ENCODE results near the gene BATF. TPM values are rescaled to one million over a fixed set of nuclear protein-coding genes. Genes with fewer than 3 reads are reported as not detected.

Gene BATF
- total RNA-seq, 1 donor from 2014 or later = 0.93 TPM

DNA sequence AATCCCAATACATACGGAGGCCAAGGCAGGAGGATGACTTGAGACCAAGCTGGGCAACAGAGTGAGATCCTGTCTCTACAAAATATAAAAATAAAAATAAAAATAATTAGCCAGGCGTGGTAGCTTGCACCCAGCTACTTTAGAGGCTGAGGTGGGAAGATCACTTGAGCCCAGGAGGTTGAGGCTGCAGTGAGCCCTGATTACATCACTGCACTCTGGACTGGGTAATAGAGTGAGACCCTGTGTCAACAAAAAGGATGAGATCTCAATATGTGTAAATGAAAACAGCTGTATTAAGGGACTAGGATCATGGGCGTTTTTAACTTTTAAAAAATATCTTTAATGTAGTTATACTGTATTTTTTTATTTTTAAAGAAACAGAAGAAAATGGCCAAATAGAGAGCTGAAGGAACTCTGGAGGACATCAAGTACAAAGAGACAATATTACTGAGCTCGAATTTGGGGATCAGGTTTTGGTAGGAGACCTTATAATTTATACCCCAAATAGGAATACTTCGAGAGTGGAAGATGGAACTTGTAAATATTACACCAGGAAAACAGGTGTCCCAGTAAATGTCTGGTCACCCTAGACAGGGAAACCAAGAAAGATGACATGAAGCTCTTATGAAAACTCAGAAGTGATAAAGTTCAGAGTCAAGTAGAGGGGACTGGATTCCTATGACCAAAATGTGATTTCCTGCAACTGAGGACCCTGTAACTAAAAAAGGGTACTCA lies 13.1 kb downstream of the BATF start:
- Histone ChIP-seq H3K4me3 (no peak overlapping the region), H3K4me1 (peaks cover 5% of the 10 kb centered on the region), H3K27ac (replicated peaks) (peak overlapping the region; percentile 66), H3K9me3 (replicated peaks) (no peaks in the 10 kb centered on the region), H3K36me3 (no peaks in the 10 kb centered on the region), H3K27me3 (ENCODE audit: low read depth) (no peaks in the 10 kb centered on the region)
- no peak for TF ChIP-seq CTCF (IDR thresholded peaks at IDR 0.05; ENCODE audit: borderline replicate concordance)
- no peak for DNase-seq
- intact Hi-C loops (cut with micrococcal nuclease) = no loop called here

- no peak overlapping the region for H3K27ac ChIP-seq (replicated peaks)
- no peaks in the 10 kb centered on the region for H3K27me3 ChIP-seq (ENCODE audit: low read depth)
- H3K4me3 ChIP-seq = no peak overlapping the region
- DNase-seq = no peak
- no peaks in the 10 kb centered on the region for H3K36me3 ChIP-seq
- TF ChIP-seq CTCF (IDR thresholded peaks at IDR 0.05; ENCODE audit: borderline replicate concordance) = no peak
- intact Hi-C loops (cut with micrococcal nuclease) = no loop called here
- H3K9me3 ChIP-seq (replicated peaks) = no peaks in the 10 kb centered on the region
- no peaks in the 10 kb centered on the region for H3K4me1 ChIP-seq
Observed at GRCh38 chr14:75537071-75537470, 14.8 kb downstream of the BATF start.

DNA sequence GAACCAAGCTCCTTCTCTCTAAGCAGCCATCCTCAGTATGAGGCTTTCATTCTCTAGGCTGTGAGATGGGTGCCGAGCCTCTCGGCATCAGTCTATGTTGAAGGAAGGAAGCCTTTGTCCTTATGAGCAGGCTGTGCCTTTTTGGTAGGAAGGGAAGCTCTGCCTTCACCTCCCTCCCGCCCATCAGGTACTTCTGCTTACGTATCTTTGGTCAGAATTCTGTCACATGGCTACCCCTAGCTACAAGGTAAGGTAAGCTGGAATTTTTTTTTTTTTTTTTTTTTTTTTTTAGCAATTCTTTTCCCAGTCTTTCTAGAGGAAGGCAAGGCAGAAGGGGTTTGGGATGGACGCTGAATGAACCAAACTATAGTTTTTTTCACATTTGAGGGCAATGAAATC lies 16.9 kb downstream of the BATF start:
- intact Hi-C loops (cut with micrococcal nuclease) = no loop called here
- Histone ChIP-seq H3K4me3 (no peak overlapping the region), H3K4me1 (no peaks in the 10 kb centered on the region), H3K27me3 (ENCODE audit: low read depth) (peaks cover 16% of the 10 kb centered on the region), H3K9me3 (replicated peaks) (no peaks in the 10 kb centered on the region), H3K36me3 (no peaks in the 10 kb centered on the region), H3K27ac (replicated peaks) (no peak overlapping the region)
- no peak for TF ChIP-seq CTCF (IDR thresholded peaks at IDR 0.05; ENCODE audit: borderline replicate concordance)
- no peak for DNase-seq

DNA sequence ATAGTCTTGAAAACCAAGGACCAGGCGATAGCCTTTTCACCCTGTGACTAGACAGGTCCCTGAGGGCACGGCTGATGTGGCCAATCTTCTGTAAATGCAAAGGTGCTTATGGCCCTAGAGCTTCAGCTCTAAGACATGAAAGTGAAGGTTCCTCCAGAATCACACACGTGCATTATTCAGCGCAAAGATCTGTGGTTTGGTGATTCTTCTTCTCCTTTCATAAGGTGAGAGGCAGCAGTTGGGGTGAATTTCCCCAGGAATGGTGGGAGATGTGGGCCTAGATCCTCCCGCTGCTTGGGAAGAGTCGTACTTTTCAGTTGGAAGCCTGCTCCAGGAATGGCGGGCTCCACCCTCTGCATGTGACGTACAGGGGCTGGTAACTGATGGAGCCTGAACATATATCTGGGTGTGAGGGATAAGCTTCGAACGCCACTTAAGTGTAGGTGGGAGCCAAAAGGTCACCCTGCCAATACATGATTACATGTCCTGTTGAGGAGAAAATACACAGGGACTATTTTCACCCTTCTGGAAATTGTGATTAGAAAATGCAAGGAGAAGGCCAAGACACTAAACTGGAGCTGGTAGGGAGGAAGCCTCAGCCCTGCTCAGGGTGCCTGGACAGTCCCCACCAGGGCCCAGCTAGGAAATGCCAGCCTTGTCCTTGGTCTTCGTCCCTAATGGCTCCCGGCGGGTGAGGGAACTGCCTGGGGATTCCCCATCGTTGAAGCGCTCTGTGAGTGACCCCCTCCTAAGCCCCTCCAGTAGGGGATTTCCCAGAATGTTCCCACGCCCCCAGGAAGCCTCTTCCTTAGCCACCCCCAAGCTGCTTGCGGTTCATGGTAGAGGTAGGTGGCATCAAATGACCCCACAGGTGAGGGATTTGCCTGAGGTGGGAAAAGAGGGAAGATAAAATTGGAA lies 17.6 kb downstream of the BATF start:
- Histone ChIP-seq H3K4me1 (no peaks in the 10 kb centered on the region), H3K4me3 (no peak overlapping the region), H3K36me3 (no peaks in the 10 kb centered on the region), H3K27ac (replicated peaks) (no peak overlapping the region), H3K9me3 (replicated peaks) (no peaks in the 10 kb centered on the region), H3K27me3 (ENCODE audit: low read depth) (peaks cover 17% of the 10 kb centered on the region)
- intact Hi-C loops (cut with micrococcal nuclease) = no loop called here
- DNase-seq = no peak
- TF ChIP-seq CTCF (IDR thresholded peaks at IDR 0.05; ENCODE audit: borderline replicate concordance) = no peak

- no peak overlapping the region for H3K27ac ChIP-seq (replicated peaks)
- intact Hi-C loops (cut with micrococcal nuclease) = no loop called here
- H3K36me3 ChIP-seq = no peaks in the 10 kb centered on the region
- H3K4me1 ChIP-seq = no peaks in the 10 kb centered on the region
- DNase-seq = no peak
- no peaks in the 10 kb centered on the region for H3K9me3 ChIP-seq (replicated peaks)
- no peak overlapping the region for H3K4me3 ChIP-seq
- H3K27me3 ChIP-seq (ENCODE audit: low read depth) = peaks cover 17% of the 10 kb centered on the region
- TF ChIP-seq CTCF (IDR thresholded peaks at IDR 0.05; ENCODE audit: borderline replicate concordance) = no peak
Observed at GRCh38 chr14:75540479-75540851, 18.2 kb downstream of the BATF start.
